Left kidney (tissue), 2 donors: ENCODE results near the gene TFB2M. TPM values are rescaled to one million over a fixed set of nuclear protein-coding genes. Genes with fewer than 3 reads are reported as not detected.

Source experiments
- DNase-seq: peaks from one replicate; pipeline ENCODE4 v3.0.0-alpha.2; 2013
- polyA plus RNA-seq: library from polyadenylated mRNA; unstranded; fragments of 120-200 nt; gene quantifications from one replicate; pipeline ENCODE4 v1.2.1, GENCODE V29; 2013; ENCODE audit not compliant: insufficient read length

The TFB2M gene
- polyA plus RNA-seq, 1 donor = 21.3 TPM

- no peak for DNase-seq
These were observed 8.0 kb downstream of the TFB2M start for GRCh38 chr1:246558041-246558440.

GRCh38 chr1:246554201-246554600, 11.9 kb downstream of the TFB2M start:
- no peak for DNase-seq

- no peak for DNase-seq
These were observed 14.0 kb downstream of the TFB2M start for GRCh38 chr1:246552110-246552509.

- no peak for DNase-seq
These were observed 15.7 kb downstream of the TFB2M start for GRCh38 chr1:246550402-246550801.

GRCh38 chr1:246549665-246550064, 16.4 kb downstream of the TFB2M start:
- DNase-seq = no peak

- no peak for DNase-seq
These were observed 22.1 kb downstream of the TFB2M start for GRCh38 chr1:246544001-246544400.

- no peak for DNase-seq
These were observed 25.1 kb downstream of the TFB2M start for GRCh38 chr1:246540738-246541491.

GRCh38 chr1:246537887-246538286, 28.2 kb downstream of the TFB2M start:
- DNase-seq = no peak

GRCh38 chr1:246537441-246537840, 28.6 kb downstream of the TFB2M start:
- no peak for DNase-seq

- DNase-seq = no peak
These were observed 31.9 kb downstream of the TFB2M start for GRCh38 chr1:246534114-246534513.

- DNase-seq = no peak
These were observed 32.6 kb downstream of the TFB2M start for GRCh38 chr1:246533371-246533905.

- no peak for DNase-seq
These were observed 33.5 kb downstream of the TFB2M start for GRCh38 chr1:246532519-246532918.

- DNase-seq = no peak
These were observed 35.6 kb downstream of the TFB2M start for GRCh38 chr1:246530482-246530881.

- DNase-seq = no peak
These were observed 36.9 kb downstream of the TFB2M start for GRCh38 chr1:246528933-246529731.

- DNase-seq = no peak
These were observed 38.5 kb downstream of the TFB2M start for GRCh38 chr1:246527402-246528088.

- no peak for DNase-seq
These were observed 39.1 kb downstream of the TFB2M start for GRCh38 chr1:246526915-246527314.

GRCh38 chr1:246526380-246526779, 39.7 kb downstream of the TFB2M start:
- DNase-seq = no peak

GRCh38 chr1:246519514-246519913, 46.5 kb downstream of the TFB2M start:
- no peak for DNase-seq

GRCh38 chr1:246518456-246519205, 47.4 kb downstream of the TFB2M start:
- no peak for DNase-seq

- no peak for DNase-seq
These were observed 48.7 kb downstream of the TFB2M start for GRCh38 chr1:246517391-246517790.

GRCh38 chr1:246516126-246516525, 49.9 kb downstream of the TFB2M start:
- no peak for DNase-seq
